HUES6 (cell line): ENCODE data around the gene CYP4A22.
"Not testable (repeated sequence)": the region's sequence is repeated elsewhere in the genome, so short reads cannot be mapped to it uniquely, and the experiment has no call there.

Source experiments
- H3K27ac ChIP-seq: 2 replicates; pipeline ENCODE4 v1.7.0; 2013; ENCODE audit warnings: low read depth, mild to moderate bottlenecking, low read length, inconsistent platforms
- H3K27me3 ChIP-seq: 2 replicates; pipeline ENCODE4 v1.6.1; 2013; ENCODE audit warnings: low read length; ENCODE audit not compliant: control insufficient read depth, insufficient read depth
- H3K36me3 ChIP-seq: 2 replicates; pipeline ENCODE4 v1.6.1; 2013; ENCODE audit warnings: low read length; ENCODE audit not compliant: control insufficient read depth, insufficient read depth
- H3K4me1 ChIP-seq: 2 replicates; pipeline ENCODE4 v1.6.1; 2013; ENCODE audit warnings: low read length; ENCODE audit not compliant: control insufficient read depth, insufficient read depth
- H3K4me3 ChIP-seq: 2 replicates; pipeline ENCODE4 v1.5.1; 2013; ENCODE audit warnings: low read depth, low read length
- H3K9ac ChIP-seq: one replicate; pipeline ENCODE4 v1.6.1; 2013; ENCODE audit warnings: mild to moderate bottlenecking, low read length
- H3K9me3 ChIP-seq: 2 replicates; pipeline ENCODE4 v1.6.1; 2013; ENCODE audit warnings: low read depth, low read length; ENCODE audit not compliant: control insufficient read depth, insufficient read depth

The CYP4A22 gene

GRCh38 chr1:47128221-47128620, 9.0 kb upstream of the CYP4A22 start:
- no peaks in the 10 kb centered on the region for H3K36me3 ChIP-seq
- peaks cover 19% of the 10 kb centered on the region for H3K4me1 ChIP-seq
- no peak overlapping the region for H3K4me3 ChIP-seq
- no peak overlapping the region for H3K9ac ChIP-seq
- H3K27ac ChIP-seq: no peak overlapping the region
- H3K27me3 ChIP-seq: 0 out of 2 replicates have a peak, but pooled peaks cover 4% of the 10 kb centered on the region
- no peaks in the 10 kb centered on the region for H3K9me3 ChIP-seq

GRCh38 chr1:47128854-47129253, 8.4 kb upstream of the CYP4A22 start:
- H3K9me3 ChIP-seq, H3K27ac ChIP-seq, H3K4me3 ChIP-seq, H3K36me3 ChIP-seq, H3K9ac ChIP-seq, H3K27me3 ChIP-seq: not testable (repeated sequence)
- peaks cover 19% of the 10 kb centered on the region for H3K4me1 ChIP-seq

GRCh38 chr1:47129489-47130230, 7.6 kb upstream of the CYP4A22 start:
- H3K27ac ChIP-seq: 0 out of 2 replicates have a peak overlapping the region, but pooled peaks have one; percentile 47
- H3K36me3 ChIP-seq: not testable (repeated sequence)

GRCh38 chr1:47132665-47133064, 4.6 kb upstream of the CYP4A22 start:
- not testable (repeated sequence) for H3K4me3 ChIP-seq, H3K36me3 ChIP-seq, H3K9ac ChIP-seq, H3K27me3 ChIP-seq, H3K9me3 ChIP-seq, H3K27ac ChIP-seq
- peaks cover 19% of the 10 kb centered on the region for H3K4me1 ChIP-seq

More at GRCh38 chr1:47129489-47130230, 7.6 kb upstream of the CYP4A22 start:
- peaks cover 19% of the 10 kb centered on the region for H3K4me1 ChIP-seq
- H3K9ac ChIP-seq, H3K27me3 ChIP-seq, H3K4me3 ChIP-seq, H3K9me3 ChIP-seq: not testable (repeated sequence)

- no peaks in the 10 kb centered on the region; the same call in 1 of the 2 replicates for H3K27me3 ChIP-seq
- no peak overlapping the region for H3K27ac ChIP-seq
These were observed 829 bp downstream of the CYP4A22 start for GRCh38 chr1:47137925-47138615.

GRCh38 chr1:47140358-47140757, 3.1 kb downstream of the CYP4A22 start:
- H3K27ac ChIP-seq, H3K4me1 ChIP-seq, H3K9me3 ChIP-seq, H3K27me3 ChIP-seq, H3K9ac ChIP-seq, H3K4me3 ChIP-seq, H3K36me3 ChIP-seq: not testable (repeated sequence)

More at GRCh38 chr1:47137925-47138615, 829 bp downstream of the CYP4A22 start:
- Histone ChIP-seq H3K9me3 (no peaks in the 10 kb centered on the region), H3K4me1 (no peaks in the 10 kb centered on the region), H3K36me3 (no peaks in the 10 kb centered on the region), H3K9ac (no peak overlapping the region), H3K4me3 (no peak overlapping the region)

GRCh38 chr1:47143654-47144053, 6.4 kb downstream of the CYP4A22 start:
- H3K4me3 ChIP-seq, H3K27me3 ChIP-seq: not testable (repeated sequence)

GRCh38 chr1:47146495-47146894, 9.3 kb downstream of the CYP4A22 start:
- not testable (repeated sequence) for H3K27ac ChIP-seq, H3K27me3 ChIP-seq, H3K9ac ChIP-seq, H3K9me3 ChIP-seq, H3K4me1 ChIP-seq, H3K4me3 ChIP-seq, H3K36me3 ChIP-seq

More at GRCh38 chr1:47143654-47144053, 6.4 kb downstream of the CYP4A22 start:
- not testable (repeated sequence) for H3K36me3 ChIP-seq, H3K4me1 ChIP-seq, H3K9ac ChIP-seq, H3K9me3 ChIP-seq, H3K27ac ChIP-seq

GRCh38 chr1:47147047-47147785, 10.0 kb downstream of the CYP4A22 start:
- H3K9me3 ChIP-seq: no peaks in the 10 kb centered on the region
- H3K4me3 ChIP-seq: no peak overlapping the region
- no peak overlapping the region for H3K27ac ChIP-seq
- no peaks in the 10 kb centered on the region for H3K27me3 ChIP-seq
- no peak overlapping the region for H3K9ac ChIP-seq
- H3K36me3 ChIP-seq: no peaks in the 10 kb centered on the region
- no peaks in the 10 kb centered on the region for H3K4me1 ChIP-seq

- not testable (repeated sequence) for H3K27me3 ChIP-seq, H3K27ac ChIP-seq, H3K36me3 ChIP-seq, H3K9me3 ChIP-seq, H3K4me1 ChIP-seq, H3K9ac ChIP-seq, H3K4me3 ChIP-seq
These were observed 11.9 kb downstream of the CYP4A22 start for GRCh38 chr1:47149162-47149561.

- not testable (repeated sequence) for H3K27ac ChIP-seq, H3K4me3 ChIP-seq, H3K9ac ChIP-seq, H3K4me1 ChIP-seq, H3K9me3 ChIP-seq, H3K27me3 ChIP-seq, H3K36me3 ChIP-seq
These were observed 19.2 kb downstream of the CYP4A22 start for GRCh38 chr1:47156457-47156856.
